ENCODE data around the gene COMMD9.

DNA sequence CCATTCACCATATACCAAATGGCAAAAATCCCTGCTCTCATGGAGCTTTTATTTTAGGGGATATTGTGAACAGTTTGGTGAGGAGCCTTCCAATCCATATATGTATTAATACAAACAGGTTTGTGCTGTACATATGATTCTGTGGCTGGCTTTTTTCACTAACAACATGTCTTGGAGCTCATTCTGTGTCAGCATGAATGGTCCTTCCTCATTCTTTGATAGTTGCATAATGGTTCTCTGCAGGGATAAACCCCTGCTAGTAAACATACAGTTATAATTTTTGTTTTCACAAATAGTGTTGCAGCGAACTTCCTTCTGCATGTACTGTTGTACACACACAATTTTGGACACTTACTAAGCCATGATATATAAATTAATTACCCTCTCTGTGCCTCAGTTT, 15.1 kb upstream of the COMMD9 start:
- TF ChIP-seq, protein P1, sequence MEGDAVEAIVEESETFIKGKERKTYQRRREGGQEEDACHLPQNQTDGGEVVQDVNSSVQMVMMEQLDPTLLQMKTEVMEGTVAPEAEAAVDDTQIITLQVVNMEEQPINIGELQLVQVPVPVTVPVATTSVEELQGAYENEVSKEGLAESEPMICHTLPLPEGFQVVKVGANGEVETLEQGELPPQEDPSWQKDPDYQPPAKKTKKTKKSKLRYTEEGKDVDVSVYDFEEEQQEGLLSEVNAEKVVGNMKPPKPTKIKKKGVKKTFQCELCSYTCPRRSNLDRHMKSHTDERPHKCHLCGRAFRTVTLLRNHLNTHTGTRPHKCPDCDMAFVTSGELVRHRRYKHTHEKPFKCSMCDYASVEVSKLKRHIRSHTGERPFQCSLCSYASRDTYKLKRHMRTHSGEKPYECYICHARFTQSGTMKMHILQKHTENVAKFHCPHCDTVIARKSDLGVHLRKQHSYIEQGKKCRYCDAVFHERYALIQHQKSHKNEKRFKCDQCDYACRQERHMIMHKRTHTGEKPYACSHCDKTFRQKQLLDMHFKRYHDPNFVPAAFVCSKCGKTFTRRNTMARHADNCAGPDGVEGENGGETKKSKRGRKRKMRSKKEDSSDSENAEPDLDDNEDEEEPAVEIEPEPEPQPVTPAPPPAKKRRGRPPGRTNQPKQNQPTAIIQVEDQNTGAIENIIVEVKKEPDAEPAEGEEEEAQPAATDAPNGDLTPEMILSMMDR (IDR thresholded peaks at IDR 0.05): no peak
- TF ChIP-seq POLR2A (IDR thresholded peaks at IDR 0.05): no peak
